ENCODE data around the gene FTSJ3.
"Not testable (repeated sequence)": the region's sequence is repeated elsewhere in the genome, so short reads cannot be mapped to it uniquely, and the experiment has no call there.

The FTSJ3 gene

GRCh38 chr17:63853260-63853659, 25.8 kb upstream of the FTSJ3 start:
- H3K4me3 Mint-ChIP-seq = no peak overlapping the region
- no peaks in the 10 kb centered on the region for H3K36me3 Mint-ChIP-seq (ENCODE audit: insufficient read depth)
- H3K27ac Mint-ChIP-seq = no peak overlapping the region
- ATAC-seq (replicated peaks) (no peak), DNase-seq (no peak)
- H3K9me3 Mint-ChIP-seq = no peaks in the 10 kb centered on the region
- no peaks in the 10 kb centered on the region for H3K27me3 Mint-ChIP-seq
- H3K4me1 Mint-ChIP-seq (ENCODE audit: low read depth in 2 of 2) = peaks cover 8% of the 10 kb centered on the region in 2 donors

- DNase-seq (no peak), ATAC-seq (replicated peaks) (no peak)
- no peak overlapping the region for H3K27ac Mint-ChIP-seq
- no peak overlapping the region for H3K4me3 Mint-ChIP-seq
- no peaks in the 10 kb centered on the region for H3K36me3 Mint-ChIP-seq (ENCODE audit: insufficient read depth)
- H3K4me1 Mint-ChIP-seq (ENCODE audit: low read depth in 2 of 2) = peaks cover 14 to 15% of the 10 kb centered on the region in 2 donors
- H3K9me3 Mint-ChIP-seq = no peaks in the 10 kb centered on the region
- H3K27me3 Mint-ChIP-seq = no peaks in the 10 kb centered on the region
Observed at GRCh38 chr17:63850401-63850800, 22.9 kb upstream of the FTSJ3 start.

- Mint-ChIP-seq H3K36me3 (ENCODE audit: insufficient read depth) (no peaks in the 10 kb centered on the region), H3K4me3 (peak overlapping the region; percentile 60 to 83), H3K4me1 (ENCODE audit: low read depth in 2 of 2) (peaks cover 14 to 16% of the 10 kb centered on the region in 2 donors), H3K9me3 (no peaks in the 10 kb centered on the region), H3K27ac (peak overlapping the region; percentile 91 to 96), H3K27me3 (no peaks in the 10 kb centered on the region)
- ATAC-seq (replicated peaks) = peak; percentile 95
- peak; percentile 94 to 96 (median 94) for DNase-seq
Observed at GRCh38 chr17:63848834-63849689, 21.6 kb upstream of the FTSJ3 start.

GRCh38 chr17:63847525-63848249, 20.2 kb upstream of the FTSJ3 start:
- H3K36me3 Mint-ChIP-seq (ENCODE audit: insufficient read depth) = peaks cover 11% of the 10 kb centered on the region
- DNase-seq (no peak), ATAC-seq (replicated peaks) (no peak)
- H3K4me1 Mint-ChIP-seq (ENCODE audit: low read depth in 2 of 2) = peaks cover 14 to 20% of the 10 kb centered on the region in 2 donors
- H3K27me3 Mint-ChIP-seq = no peaks in the 10 kb centered on the region
- H3K27ac Mint-ChIP-seq = peak overlapping the region in 1 of 2 donors; percentile 74
- no peaks in the 10 kb centered on the region for H3K9me3 Mint-ChIP-seq
- H3K4me3 Mint-ChIP-seq = peak overlapping the region; percentile 60 to 83

- no peak overlapping the region for H3K4me3 Mint-ChIP-seq
- no peaks in the 10 kb centered on the region for H3K9me3 Mint-ChIP-seq
- peaks cover 31 to 35% of the 10 kb centered on the region in 2 donors for H3K4me1 Mint-ChIP-seq (ENCODE audit: low read depth in 2 of 2)
- no peaks in the 10 kb centered on the region for H3K27me3 Mint-ChIP-seq
- H3K27ac Mint-ChIP-seq = no peak overlapping the region
- H3K36me3 Mint-ChIP-seq (ENCODE audit: insufficient read depth) = peaks cover 25% of the 10 kb centered on the region
- ATAC-seq (replicated peaks) (no peak), DNase-seq (no peak)
Observed at GRCh38 chr17:63845509-63845908, 18.0 kb upstream of the FTSJ3 start.

- ATAC-seq (replicated peaks) (no peak), DNase-seq (no peak)
- Mint-ChIP-seq H3K9me3 (no peaks in the 10 kb centered on the region), H3K36me3 (ENCODE audit: insufficient read depth) (peaks cover 27% of the 10 kb centered on the region), H3K4me1 (ENCODE audit: low read depth in 2 of 2) (peaks cover 33 to 39% of the 10 kb centered on the region in 2 donors), H3K4me3 (peak overlapping the region; percentile 93 to 95), H3K27me3 (no peaks in the 10 kb centered on the region), H3K27ac (peak overlapping the region; percentile 83 to 94)
Observed at GRCh38 chr17:63843910-63844677, 16.6 kb upstream of the FTSJ3 start.

- DNase-seq, H3K27me3 Mint-ChIP-seq, H3K9me3 Mint-ChIP-seq: not testable (repeated sequence)
- Mint-ChIP-seq H3K27ac (peak overlapping the region; percentile 83 to 94), H3K4me3 (peak overlapping the region; percentile 93 to 95), H3K4me1 (ENCODE audit: low read depth in 2 of 2) (peaks cover 28 to 38% of the 10 kb centered on the region in 2 donors), H3K36me3 (ENCODE audit: insufficient read depth) (peaks cover 27% of the 10 kb centered on the region)
- peak; percentile 18 for ATAC-seq (replicated peaks)
Observed at GRCh38 chr17:63843387-63843888, 16.0 kb upstream of the FTSJ3 start.

- Mint-ChIP-seq H3K9me3 (no peaks in the 10 kb centered on the region), H3K4me1 (ENCODE audit: low read depth in 2 of 2) (peaks cover 22 to 37% of the 10 kb centered on the region in 2 donors), H3K4me3 (peak within 1 kb of the TSS; percentile 93 to 95), H3K27me3 (no peaks in the 10 kb centered on the region), H3K36me3 (ENCODE audit: insufficient read depth) (peaks cover 30% of the 10 kb centered on the region), H3K27ac (peak within 1 kb of the TSS; percentile 83 to 94)
- ATAC-seq (replicated peaks) (peak; percentile 86), DNase-seq (peak; percentile 97 to 98 (median 98))
Observed at GRCh38 chr17:63842540-63843386, 15.3 kb upstream of the FTSJ3 start, which contains the start of gene SMARCD2. TSS of gene SMARCD2 (minus strand) at chr17:63842685. CDS start at chr17:63842674, 11 bp downstream.

GRCh38 chr17:63842173-63842539, 14.7 kb upstream of the FTSJ3 start:
- ATAC-seq (replicated peaks) (peak; percentile 30), DNase-seq (no peak)
- H3K27ac Mint-ChIP-seq = peak overlapping the region; percentile 83 to 94
- H3K4me3 Mint-ChIP-seq = peak overlapping the region; percentile 93 to 95
- peaks cover 32% of the 10 kb centered on the region for H3K36me3 Mint-ChIP-seq (ENCODE audit: insufficient read depth)
- H3K9me3 Mint-ChIP-seq = no peaks in the 10 kb centered on the region
- H3K27me3 Mint-ChIP-seq = no peaks in the 10 kb centered on the region
- peaks cover 22 to 35% of the 10 kb centered on the region in 2 donors for H3K4me1 Mint-ChIP-seq (ENCODE audit: low read depth in 2 of 2)

GRCh38 chr17:63841350-63842172, 14.1 kb upstream of the FTSJ3 start:
- H3K9me3 Mint-ChIP-seq = no peaks in the 10 kb centered on the region
- H3K4me1 Mint-ChIP-seq (ENCODE audit: low read depth in 2 of 2) = peaks cover 24 to 38% of the 10 kb centered on the region in 2 donors
- DNase-seq = no peak
- peaks cover 36% of the 10 kb centered on the region for H3K36me3 Mint-ChIP-seq (ENCODE audit: insufficient read depth)
- H3K27ac Mint-ChIP-seq = peak overlapping the region; percentile 83 to 94
- H3K4me3 Mint-ChIP-seq = peak overlapping the region; percentile 93 to 95
- no peak for ATAC-seq (replicated peaks)
- no peaks in the 10 kb centered on the region for H3K27me3 Mint-ChIP-seq

GRCh38 chr17:63840591-63841349, 13.3 kb upstream of the FTSJ3 start:
- no peak for DNase-seq

More at GRCh38 chr17:63840591-63841349, 13.3 kb upstream of the FTSJ3 start:
- H3K27me3 Mint-ChIP-seq = no peaks in the 10 kb centered on the region
- H3K27ac Mint-ChIP-seq = peak overlapping the region; percentile 78 to 94
- H3K4me3 Mint-ChIP-seq = peak overlapping the region; percentile 93 to 95
- peaks cover 24 to 38% of the 10 kb centered on the region in 2 donors for H3K4me1 Mint-ChIP-seq (ENCODE audit: low read depth in 2 of 2)
- H3K36me3 Mint-ChIP-seq (ENCODE audit: insufficient read depth) = peaks cover 44% of the 10 kb centered on the region
- H3K9me3 Mint-ChIP-seq = no peaks in the 10 kb centered on the region
- no peak for ATAC-seq (replicated peaks)
